Smooth muscle cell (in vitro differentiated cells): ENCODE measurements around the gene MEG3. TPM values are rescaled to one million over a fixed set of nuclear protein-coding genes. Genes with fewer than 3 reads are reported as not detected.

Source experiments
- DNase-seq: peaks from one replicate; lab custom pipeline; 2025; ENCODE audit not compliant: unreplicated experiment; lab: John Stamatoyannopoulos, UW
- H2AFZ ChIP-seq: fragments of 200-600 bp; sonication (generic); 2 replicates; pipeline ENCODE4 v1.6.0; 2016; ENCODE audit warnings: antibody characterized with exemption, low read depth, mild to moderate bottlenecking
- H3F3A ChIP-seq: fragments of 200-600 bp; sonication (generic); 2 replicates; pipeline ENCODE4 v1.6.0; 2017; ENCODE audit warnings: antibody characterized with exemption, low read depth
- H3K27ac ChIP-seq: fragments of 200-600 bp; sonication (generic); 2 replicates; pipeline ENCODE4 v1.5.1; 2016; ENCODE audit warnings: low read depth, mild to moderate bottlenecking
- H3K27me3 ChIP-seq: fragments of 200-600 bp; sonication (generic); 2 replicates; pipeline ENCODE4 v1.6.1; 2016; ENCODE audit warnings: low read depth, mild to moderate bottlenecking
- H3K36me3 ChIP-seq: fragments of 200-600 bp; sonication (generic); 2 replicates; pipeline ENCODE4 v1.5.1; 2016; ENCODE audit warnings: low read depth
- H3K4me1 ChIP-seq: fragments of 200-600 bp; sonication (generic); 2 replicates; pipeline ENCODE4 v1.5.1; 2016; ENCODE audit warnings: low read depth
- H3K4me2 ChIP-seq: fragments of 200-600 bp; sonication (generic); 2 replicates; pipeline ENCODE4 v1.6.0; 2016; ENCODE audit warnings: mild to moderate bottlenecking
- H3K4me3 ChIP-seq: fragments of 200-600 bp; sonication (generic); 2 replicates; pipeline ENCODE4 v1.5.1; 2016; ENCODE audit warnings: mild to moderate bottlenecking
- H3K79me2 ChIP-seq: fragments of 200-600 bp; sonication (generic); 2 replicates; pipeline ENCODE4 v1.6.0; 2016; ENCODE audit warnings: low read depth, mild to moderate bottlenecking
- H3K9ac ChIP-seq: fragments of 200-600 bp; sonication (generic); 2 replicates; pipeline ENCODE4 v1.6.0; 2016; ENCODE audit warnings: low read depth
- H3K9me3 ChIP-seq: fragments of 200-600 bp; sonication (generic); replicated peaks from 2 replicates; pipeline ENCODE4 v1.5.1; 2016; ENCODE audit warnings: low read depth
- H4K20me1 ChIP-seq: fragments of 200-600 bp; sonication (generic); 2 replicates; pipeline ENCODE4 v1.6.0; 2016; ENCODE audit warnings: low read depth
- CTCF ChIP-seq: fragments of 200-600 bp; sonication (generic); IDR thresholded peaks from 2 replicates; pipeline ENCODE4 v1.5.1; 2017; ENCODE audit warnings: borderline replicate concordance, mild to moderate bottlenecking, antibody characterized with exemption; ENCODE audit not compliant: insufficient read depth, poor library complexity, severe bottlenecking
- WGBS: methylation state at CpG from one replicate; pipeline ENCODE4 v1.1.7; 2016; ENCODE audit warnings: low lambda C conversion rate; 5-methylcytosine and 5-hydroxymethylcytosine counted together
- polyA plus RNA-seq: library from polyadenylated mRNA; unstranded; fragments of >200 nt; fragmentation: Nextera tagmentation; extraction: Ambion mirVana; gene quantifications from 2 replicates; pipeline ENCODE4 v1.2.1, GENCODE V29; 2016
- total RNA-seq: library from RNA; depleted of rRNA; stranded (reverse); fragments of >200 nt; gene quantifications from 2 replicates; pipeline ENCODE4 v1.2.3, GENCODE V29; 2014

Gene MEG3
- total and polyA plus RNA-seq, 2 experiments from 2014 or later: not detected

GRCh38 chr14:100785338-100785615, 40.6 kb upstream of the MEG3 start:
- H3F3A ChIP-seq: peaks cover 2% of the 10 kb centered on the region
- no peak overlapping the region for H3K9ac ChIP-seq
- H3K4me2 ChIP-seq: no peak overlapping the region
- no peaks in the 10 kb centered on the region for H3K79me2 ChIP-seq
- no peak overlapping the region for H3K27ac ChIP-seq
- H3K9me3 ChIP-seq: no peaks in the 10 kb centered on the region
- no peaks in the 10 kb centered on the region for H3K27me3 ChIP-seq
- no peak overlapping the region for H3K4me3 ChIP-seq
- no peak for DNase-seq
- no peaks in the 10 kb centered on the region for H3K36me3 ChIP-seq
- H2AFZ ChIP-seq: no peak overlapping the region
- TF ChIP-seq CTCF: no peak
- 96% methylated on average over 4 of the region's 4 CpGs for WGBS
- peaks cover 16% of the 10 kb centered on the region for H3K4me1 ChIP-seq
- H4K20me1 ChIP-seq: no peaks in the 10 kb centered on the region

- H2AFZ ChIP-seq: no peak overlapping the region
- no peak overlapping the region for H3K4me3 ChIP-seq
- peak overlapping the region; percentile 21 for H3K27ac ChIP-seq
- no peak overlapping the region for H3K9ac ChIP-seq
- TF ChIP-seq CTCF: no peak
- H3K9me3 ChIP-seq: no peaks in the 10 kb centered on the region
- 99% methylated on average over 7 of the region's 7 CpGs for WGBS
- peaks cover 5% of the 10 kb centered on the region for H3F3A ChIP-seq
- no peaks in the 10 kb centered on the region for H4K20me1 ChIP-seq
- H3K27me3 ChIP-seq: no peaks in the 10 kb centered on the region
- H3K79me2 ChIP-seq: no peaks in the 10 kb centered on the region
- no peak overlapping the region for H3K4me2 ChIP-seq
- DNase-seq: no peak
- H3K4me1 ChIP-seq: peaks cover 19% of the 10 kb centered on the region
- H3K36me3 ChIP-seq: no peaks in the 10 kb centered on the region
These were observed 40.3 kb upstream of the MEG3 start for GRCh38 chr14:100785626-100786025.

GRCh38 chr14:100786131-100786530, 39.8 kb upstream of the MEG3 start:
- no peaks in the 10 kb centered on the region for H3K9me3 ChIP-seq
- peak overlapping the region; percentile 33 for H3K4me2 ChIP-seq
- H3K27me3 ChIP-seq: no peaks in the 10 kb centered on the region
- H3K36me3 ChIP-seq: no peaks in the 10 kb centered on the region
- no peak overlapping the region for H3K9ac ChIP-seq
- peak overlapping the region; percentile 21 for H3K27ac ChIP-seq
- DNase-seq: no peak
- peaks cover 23% of the 10 kb centered on the region for H3K4me1 ChIP-seq
- no peaks in the 10 kb centered on the region for H4K20me1 ChIP-seq
- no peak overlapping the region for H2AFZ ChIP-seq
- no peak for TF ChIP-seq CTCF
- WGBS: 48% methylated on average over 11 of the region's 11 CpGs
- no peaks in the 10 kb centered on the region for H3K79me2 ChIP-seq
- no peak overlapping the region for H3K4me3 ChIP-seq
- peaks cover 6% of the 10 kb centered on the region for H3F3A ChIP-seq

GRCh38 chr14:100786576-100787219, 39.2 kb upstream of the MEG3 start:
- 89% methylated on average over 11 of the region's 11 CpGs for WGBS
- no peaks in the 10 kb centered on the region for H3K79me2 ChIP-seq

More at GRCh38 chr14:100786576-100787219, 39.2 kb upstream of the MEG3 start:
- H3K27me3 ChIP-seq: no peaks in the 10 kb centered on the region
- H3K4me1 ChIP-seq: peaks cover 29% of the 10 kb centered on the region
- no peaks in the 10 kb centered on the region for H3K36me3 ChIP-seq
- no peak for TF ChIP-seq CTCF
- peak overlapping the region; percentile 33 for H3K4me2 ChIP-seq
- H3K9me3 ChIP-seq: no peaks in the 10 kb centered on the region
- no peak overlapping the region for H2AFZ ChIP-seq
- H3K4me3 ChIP-seq: no peak overlapping the region
- DNase-seq: no peak
- peak overlapping the region; percentile 21 for H3K27ac ChIP-seq
- H3F3A ChIP-seq: peaks cover 9% of the 10 kb centered on the region
- no peaks in the 10 kb centered on the region for H4K20me1 ChIP-seq
- H3K9ac ChIP-seq: no peak overlapping the region
